A673 (cell line): ENCODE results near the gene AUH.

ENCODE experiments used
- CTCF ChIP-seq: fragments of 300-800, 200-600 bp; sonication (generic); conservative IDR thresholded peaks from 2 replicates; pipeline ENCODE4 v1.5.1; 2017; ENCODE audit warnings: low read depth, mild to moderate bottlenecking, antibody characterized with exemption, low read length, moderate library complexity, mixed read lengths
- EZH2 ChIP-seq: fragments of 200-600 bp; sonication (generic); IDR thresholded peaks from 2 replicates; pipeline ENCODE4 v1.6.1; 2017; ENCODE audit warnings: borderline replicate concordance, low read depth, mild to moderate bottlenecking, mixed read lengths, antibody characterized with exemption, low read length; ENCODE audit not compliant: poor library complexity, severe bottlenecking

GRCh38 chr9:91211919-91212318 is 149.8 kb downstream of the AUH start:
- TF ChIP-seq CTCF (no peak), EZH2 (no peak)
